22Rv1 (cell line): ENCODE data around the gene KRT16.

Experiments used
- CTCF ChIP-seq: fragments of 450-650 bp; IDR thresholded peaks from 2 replicates; pipeline ENCODE4 v1.5.1; 2017; ENCODE audit warnings: mild to moderate bottlenecking
- ZFX ChIP-seq: fragments of 450-650 bp; IDR thresholded peaks from 2 replicates; pipeline ENCODE4 v1.6.1; 2017; ENCODE audit warnings: antibody characterized with exemption, borderline replicate concordance

- TF ChIP-seq CTCF (no peak), ZFX (no peak)
These were observed 40.9 kb upstream of the KRT16 start for GRCh38 chr17:41653421-41653820.
